HepG2 (cell line): Measurements from ENCODE around the gene PGA4. TPM values are rescaled to one million over a fixed set of nuclear protein-coding genes. Genes with fewer than 3 reads are reported as not detected.

ENCODE experiments used
- ATAC-seq: fragments of 200-7000 bp; cut with Tn5 transposase; 3 replicates; pipeline ENCODE4 v1.9.1; 2020; ENCODE audit warnings: mild to moderate bottlenecking, moderate library complexity
- BruUV-seq: library from RNA; stranded (reverse); fragments of 400-500 nt; replicated peaks from 2 replicates; lab custom pipeline; 2021; lab: Mats Ljungman, UMichigan
- CTCF ChIA-PET: fragments of 300-600 bp; formaldehyde crosslinking; extraction: SDS; loops from one replicate; lab custom pipeline; 2021; ENCODE audit warnings: low total read pairs, inconsistent platforms, low intra/inter-chr PET ratio; lab: Yijun Ruan, JAX
- POLR2A ChIA-PET: fragments of 350-600 bp; sonication (Branson Sonifier 250); formaldehyde crosslinking; loops from one replicate; lab custom pipeline; 2020; ENCODE audit warnings: antibody characterized with exemption, inconsistent platforms; lab: Yijun Ruan, JAX
- DNase-seq: peaks from one replicate; pipeline ENCODE4 v3.0.0-alpha.2; 2015; ENCODE audit warnings: low spot score
- FAIRE-seq: peaks from 3 replicates; lab custom pipeline; 2011; peaks lifted over from hg19 to GRCh38; lab: Jason Lieb, UNC
- H2AFZ ChIP-seq: one replicate; pipeline ENCODE4 v1.6.1; 2011; ENCODE audit warnings: low read length, inconsistent platforms
- H3K27ac ChIP-seq: fragments of 300-600 bp; 3 replicates; pipeline ENCODE4 v1.8.0; 2011; ENCODE audit warnings: mixed run types, mild to moderate bottlenecking, mixed read lengths, low read length, inconsistent platforms; ENCODE audit not compliant: insufficient read depth; ENCODE audit errors: extremely low read length
- H3K27me3 ChIP-seq, 2 experiments: fragments of 200-600 bp in 1 of 2; 2 replicates in 1 of 2; 3 replicates in 1 of 2; pipeline versions ENCODE4 v1.6.0 to v1.8.0; 2011; ENCODE audit warnings: low read length in 2 of 2, mild to moderate bottlenecking in 2 of 2, moderate library complexity in 2 of 2, inconsistent platforms in 1 of 2; ENCODE audit not compliant: insufficient read depth in 2 of 2, control insufficient read depth in 1 of 2
- H3K36me3 ChIP-seq, 2 experiments: fragments of 200-600 bp in 1 of 2; replicated peaks in 1 of 2; 2 replicates in 1 of 2; 3 replicates in 1 of 2; pipeline versions ENCODE4 v1.5.1 to v1.8.0; 2011; ENCODE audit warnings: low read length in 2 of 2, inconsistent platforms in 1 of 2; ENCODE audit not compliant: insufficient read depth in 2 of 2, control insufficient read depth in 1 of 2
- H3K4me1 ChIP-seq: 2 replicates; pipeline ENCODE4 v1.5.1; 2012; ENCODE audit warnings: low read length, inconsistent platforms; ENCODE audit not compliant: insufficient read depth
- H3K4me2 ChIP-seq: 2 replicates; pipeline ENCODE4 v1.6.0; 2011; ENCODE audit warnings: low read depth, low read length, inconsistent platforms
- H3K4me3 ChIP-seq, 3 experiments: fragments of 200-600 bp in 1 of 3; sonication (generic), shearing (Covaris generic) in 1 of 3; replicated peaks in 1 of 3; 2 replicates each; pipeline ENCODE4 v1.5.1; 2011 to 2016; ENCODE audit warnings: low read length in 3 of 3, inconsistent platforms in 2 of 3, low read depth in 2 of 3, mild to moderate bottlenecking in 2 of 3, control low read depth in 1 of 3, mixed read lengths in 1 of 3; ENCODE audit not compliant: insufficient read depth in 1 of 3
- H3K79me2 ChIP-seq: one replicate; pipeline ENCODE4 v1.6.1; 2011; ENCODE audit warnings: low read length, inconsistent platforms; ENCODE audit not compliant: insufficient read depth
- H3K9ac ChIP-seq: 2 replicates; pipeline ENCODE4 v1.6.0; 2011; ENCODE audit warnings: mild to moderate bottlenecking, low read depth, low read length, inconsistent platforms; ENCODE audit not compliant: insufficient read depth
- H3K9me3 ChIP-seq: 2 replicates; pipeline ENCODE4 v1.5.1; 2012; ENCODE audit warnings: mild to moderate bottlenecking, low read length
- H4K20me1 ChIP-seq: 2 replicates; pipeline ENCODE4 v1.6.0; 2011; ENCODE audit warnings: inconsistent platforms, mild to moderate bottlenecking, low read length, moderate library complexity; ENCODE audit not compliant: insufficient read depth
- DR1 ChIP-seq: sonication (generic); formaldehyde crosslinking; IDR thresholded peaks from 2 replicates; pipeline ENCODE4 v1.8.0; 2021; ENCODE audit warnings: mild to moderate bottlenecking, missing genetic modification reagents, inconsistent platforms
- POLR2AphosphoS2 ChIP-seq: IDR thresholded peaks from 2 replicates; pipeline ENCODE4 v1.6.1; 2011; ENCODE audit warnings: low read depth, low read length, improper control_type of control experiment
- WGBS: methylation state at CpG from one replicate; pipeline ENCODE4 v1.1.6; 2017; ENCODE audit warnings: low lambda C conversion rate; 5-methylcytosine and 5-hydroxymethylcytosine counted together
- in situ Hi-C: cut with HindIII; loops from 2 replicates; pipeline ENCODE4 v1.10.0; 2017; ENCODE audit warnings: low pct_unique_long_range_greater_than_20kb; ENCODE audit not compliant: extremely low pct_ligation_motif_present
- intact Hi-C: fragments of 100-400 bp; cut with micrococcal nuclease; formaldehyde crosslinking; loops from one replicate; pipeline ENCODE4 v1.10.0; 2022; ENCODE audit not compliant: unreplicated experiment
- polyA plus RNA-seq, 8 experiments: library from polyadenylated mRNA; depleted of rRNA in 3 of 8; stranded (reverse) in 7 of 8; unstranded in 1 of 8; fragments of >200 nt; fragmentation: Illumina TruSeq in 4 of 8; extraction: Trizol in 4 of 8; gene quantifications; 2 replicates each; pipeline versions ENCODE4 v1.2.1 to v1.2.3, GENCODE V29; 2011 to 2016; ENCODE audit warnings: low read depth in 4 of 8, missing spikeins in 1 of 8, mixed read lengths in 1 of 8; ENCODE audit not compliant: insufficient read depth in 1 of 8
- total RNA-seq, 5 experiments: library from RNA; depleted of rRNA; stranded (reverse); fragments of >200 nt; fragmentation: Illumina TruSeq; extraction: Trizol; gene quantifications; 2 replicates each; pipeline ENCODE4 v1.2.3, GENCODE V29; 2016; ENCODE audit warnings: low read depth in 1 of 5
- TF ChIP-seq, protein P1 (sequence below): sonication (generic); formaldehyde crosslinking; IDR thresholded peaks from 2 replicates; pipeline ENCODE4 v1.9.0; 2022; ENCODE audit warnings: low read depth, missing genetic modification reagents
- TF ChIP-seq, protein P2 (sequence below): sonication (generic); formaldehyde crosslinking; IDR thresholded peaks from 2 replicates; pipeline ENCODE4 v1.8.0; 2022; ENCODE audit warnings: missing genetic modification reagents, mild to moderate bottlenecking, inconsistent platforms, borderline replicate concordance

PGA4 gene
- total and polyA plus RNA-seq, 2 of the 13 experiments (the other 11 are each of a cell fraction or from before 2014, with no cell fraction given): not detected

DNA sequence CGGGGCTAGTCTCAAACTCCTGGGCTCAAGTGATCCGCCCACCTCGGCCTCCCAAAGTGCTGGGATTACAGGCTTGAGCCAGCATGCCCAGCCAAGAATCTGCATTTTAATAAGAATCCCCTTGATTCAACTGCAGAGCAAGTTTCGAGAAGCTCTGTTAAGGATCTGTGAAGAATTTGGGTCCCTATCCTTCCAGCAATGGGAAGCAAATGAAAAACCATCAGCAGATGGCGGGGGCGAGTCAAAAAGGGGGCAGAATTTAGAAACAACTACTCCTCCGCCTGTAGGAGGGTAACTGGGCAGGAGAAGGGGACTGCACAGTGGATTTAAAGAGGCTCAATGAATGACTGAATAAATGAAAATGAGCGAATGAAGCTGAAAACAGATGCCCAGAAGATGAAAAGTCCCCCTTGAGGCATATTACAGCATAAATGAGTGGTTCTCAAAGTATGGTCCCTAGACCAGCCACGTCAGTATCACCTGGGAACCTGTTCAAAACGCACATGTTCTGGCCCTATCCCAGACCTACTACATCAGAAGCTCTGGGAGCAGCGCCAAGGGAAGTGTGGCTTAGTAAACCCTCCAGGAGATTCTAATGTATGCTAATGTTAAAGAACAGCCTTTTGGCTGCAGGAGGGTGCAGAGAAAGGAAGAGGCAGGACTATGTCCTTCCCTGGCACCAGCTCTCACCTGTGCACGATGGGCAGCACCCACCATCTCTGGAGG, 58.0 kb downstream of the PGA4 start:
- 97% methylated on average over 11 of the region's 12 CpGs for WGBS
- POLR2A ChIA-PET: no interaction called here
- H2AFZ ChIP-seq: no peak overlapping the region

More for the DNA sequence above, 58.0 kb downstream of the PGA4 start:
- TF ChIP-seq POLR2AphosphoS2 (no peak), DR1 (CRISPR knock-in tag) (no peak)
- TF ChIP-seq, protein P1, sequence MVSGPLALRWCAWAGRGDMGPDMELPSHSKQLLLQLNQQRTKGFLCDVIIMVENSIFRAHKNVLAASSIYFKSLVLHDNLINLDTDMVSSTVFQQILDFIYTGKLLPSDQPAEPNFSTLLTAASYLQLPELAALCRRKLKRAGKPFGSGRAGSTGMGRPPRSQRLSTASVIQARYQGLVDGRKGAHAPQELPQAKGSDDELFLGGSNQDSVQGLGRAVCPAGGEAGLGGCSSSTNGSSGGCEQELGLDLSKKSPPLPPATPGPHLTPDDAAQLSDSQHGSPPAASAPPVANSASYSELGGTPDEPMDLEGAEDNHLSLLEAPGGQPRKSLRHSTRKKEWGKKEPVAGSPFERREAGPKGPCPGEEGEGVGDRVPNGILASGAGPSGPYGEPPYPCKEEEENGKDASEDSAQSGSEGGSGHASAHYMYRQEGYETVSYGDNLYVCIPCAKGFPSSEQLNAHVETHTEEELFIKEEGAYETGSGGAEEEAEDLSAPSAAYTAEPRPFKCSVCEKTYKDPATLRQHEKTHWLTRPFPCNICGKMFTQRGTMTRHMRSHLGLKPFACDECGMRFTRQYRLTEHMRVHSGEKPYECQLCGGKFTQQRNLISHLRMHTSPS (CRISPR knock-in tag): no peak
- TF ChIP-seq, protein P2, sequence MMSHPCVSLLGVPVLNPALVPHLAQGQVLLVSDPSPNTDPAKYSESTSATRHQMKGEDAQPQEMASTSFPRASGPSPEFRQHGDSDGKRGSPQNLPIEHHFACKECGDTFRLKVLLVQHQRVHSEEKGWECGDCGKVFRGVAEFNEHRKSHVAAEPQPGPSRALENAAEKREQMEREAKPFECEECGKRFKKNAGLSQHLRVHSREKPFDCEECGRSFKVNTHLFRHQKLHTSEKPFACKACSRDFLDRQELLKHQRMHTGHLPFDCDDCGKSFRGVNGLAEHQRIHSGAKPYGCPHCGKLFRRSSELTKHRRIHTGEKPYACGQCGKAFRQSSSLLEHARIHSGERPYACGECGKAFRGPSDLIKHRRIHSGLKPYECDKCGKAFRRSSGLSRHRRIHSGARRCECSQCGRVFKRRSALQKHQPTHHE (CRISPR knock-in tag): no peak
- Histone ChIP-seq H3K9me3 (no peaks in the 10 kb centered on the region), H3K4me3 (no peak overlapping the region), H3K27ac (no peak overlapping the region), H3K9ac (no peak overlapping the region), H4K20me1 (peaks cover 11% of the 10 kb centered on the region; the same call in 1 of the 2 replicates), H3K4me1 (no peaks in the 10 kb centered on the region), H3K79me2 (no peaks in the 10 kb centered on the region), H3K36me3 (peaks cover 47 to 88% of the 10 kb centered on the region in 2 experiments), H3K27me3 (no peaks in the 10 kb centered on the region), H3K4me2 (no peak overlapping the region)
- intact Hi-C loops: no loop called here
- DNase-seq (no peak), FAIRE-seq (no peak), ATAC-seq (no peak)
- BruUV-seq: no TSS peak
- in situ Hi-C loops: no loop called here
- CTCF ChIA-PET: no interaction called here
